Endodermal cell (in vitro differentiated cells): ENCODE measurements around the gene DENND4A. TPM values are rescaled to one million over a fixed set of nuclear protein-coding genes. Genes with fewer than 3 reads are reported as not detected.

Experiments used
- DNase-seq: peaks from one replicate; pipeline ENCODE4 v3.0.0-alpha.2; 2017
- H3K27ac ChIP-seq: 2 replicates; pipeline ENCODE4 v1.5.1; 2013; ENCODE audit warnings: mild to moderate bottlenecking, low read depth, low read length, moderate library complexity
- H3K27me3 ChIP-seq: 2 replicates; pipeline ENCODE4 v1.6.1; 2013; ENCODE audit warnings: mild to moderate bottlenecking, low read length, moderate library complexity; ENCODE audit not compliant: insufficient read depth, control insufficient read depth, poor library complexity, severe bottlenecking
- H3K36me3 ChIP-seq: 2 replicates; pipeline ENCODE4 v1.7.0; 2013; ENCODE audit warnings: mild to moderate bottlenecking, low read length, moderate library complexity; ENCODE audit not compliant: control insufficient read depth, insufficient read depth
- H3K4me1 ChIP-seq: one replicate; pipeline ENCODE4 v1.7.0; 2013; ENCODE audit warnings: low read length; ENCODE audit not compliant: control insufficient read depth, insufficient read depth
- H3K4me3 ChIP-seq: 2 replicates; pipeline ENCODE4 v1.5.1; 2013; ENCODE audit warnings: mild to moderate bottlenecking, low read length, moderate library complexity
- H3K9ac ChIP-seq: 2 replicates; pipeline ENCODE4 v1.6.1; 2013; ENCODE audit warnings: mild to moderate bottlenecking, low read length, moderate library complexity; ENCODE audit not compliant: poor library complexity, severe bottlenecking; ENCODE audit errors: extremely low read depth
- H3K9me3 ChIP-seq: 2 replicates; pipeline ENCODE4 v1.6.1; 2013; ENCODE audit warnings: mild to moderate bottlenecking, low read length, moderate library complexity; ENCODE audit not compliant: control insufficient read depth
- H3K27ac Mint-ChIP-seq: 2 replicates; pipeline ENCODE4 v1.8.0; 2020; ENCODE audit warnings: mixed read lengths
- H3K27me3 Mint-ChIP-seq: 2 replicates; pipeline ENCODE4 v1.8.0; 2021; ENCODE audit warnings: mild to moderate bottlenecking, mixed read lengths; ENCODE audit not compliant: insufficient read depth
- H3K36me3 Mint-ChIP-seq: 2 replicates; pipeline ENCODE4 v1.8.0; 2020; ENCODE audit warnings: low read depth, mixed read lengths
- H3K4me1 Mint-ChIP-seq: 2 replicates; pipeline ENCODE4 v1.8.0; 2020; ENCODE audit warnings: mixed read lengths
- H3K4me3 Mint-ChIP-seq: 2 replicates; pipeline ENCODE4 v1.8.0; 2020; ENCODE audit warnings: mild to moderate bottlenecking, moderate library complexity, mixed read lengths
- H3K9me3 Mint-ChIP-seq: 2 replicates; pipeline ENCODE4 v1.8.0; 2020; ENCODE audit warnings: mild to moderate bottlenecking, mixed read lengths
- WGBS, 2 experiments: methylation state at CpG; one replicate each; pipeline versions ENCODE4 v1.1.5 to v1.1.7; 2013; ENCODE audit warnings: missing lambda C conversion rate in 2 of 2, mixed read lengths in 1 of 2; ENCODE audit not compliant: insufficient coverage in 1 of 2, insufficient read length in 1 of 2; 5-methylcytosine and 5-hydroxymethylcytosine counted together
- total RNA-seq, 2 donors: library from RNA; stranded (reverse); fragmentation: NEBNext Ultra II Directional in 1 of 2; extraction: Animal tissue kit (Norgen Biotek cat#: 25700) in 1 of 2; gene quantifications; 2 replicates in 1 of 2; 3 replicates in 1 of 2; pipeline ENCODE4 v1.2.1, GENCODE V29; 2021
- TF ChIP-seq, protein P1 (sequence below): fragments of 200-600 bp; sonication (generic); conservative IDR thresholded peaks from 2 replicates; pipeline ENCODE4 v1.5.0; 2021; ENCODE audit warnings: antibody characterized with exemption, mild to moderate bottlenecking

DENND4A gene
- total RNA-seq, 2 donors from 2014 or later, result 7.3 to 9.8 TPM

DNA sequence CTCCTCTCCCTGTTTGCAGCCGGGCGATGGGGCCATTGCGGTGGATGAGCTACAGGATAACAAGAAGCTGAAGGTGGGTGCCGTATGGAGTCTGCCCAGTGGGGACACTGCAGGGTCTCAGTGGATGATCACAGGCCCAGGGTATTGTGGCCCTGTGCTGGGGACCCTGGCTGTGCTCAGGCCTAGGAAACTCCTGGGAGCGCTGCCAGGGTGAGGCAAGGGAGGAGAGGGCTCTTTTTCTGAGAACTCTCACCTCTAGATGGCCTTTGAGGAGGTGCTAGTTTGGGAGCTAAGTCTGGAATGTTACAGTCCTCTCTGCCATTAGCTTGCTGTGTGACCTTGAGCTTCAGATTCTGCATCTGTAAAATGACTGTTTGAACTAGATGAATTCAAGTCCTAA, 154.0 kb downstream of the DENND4A start:
- TF ChIP-seq, protein P1, sequence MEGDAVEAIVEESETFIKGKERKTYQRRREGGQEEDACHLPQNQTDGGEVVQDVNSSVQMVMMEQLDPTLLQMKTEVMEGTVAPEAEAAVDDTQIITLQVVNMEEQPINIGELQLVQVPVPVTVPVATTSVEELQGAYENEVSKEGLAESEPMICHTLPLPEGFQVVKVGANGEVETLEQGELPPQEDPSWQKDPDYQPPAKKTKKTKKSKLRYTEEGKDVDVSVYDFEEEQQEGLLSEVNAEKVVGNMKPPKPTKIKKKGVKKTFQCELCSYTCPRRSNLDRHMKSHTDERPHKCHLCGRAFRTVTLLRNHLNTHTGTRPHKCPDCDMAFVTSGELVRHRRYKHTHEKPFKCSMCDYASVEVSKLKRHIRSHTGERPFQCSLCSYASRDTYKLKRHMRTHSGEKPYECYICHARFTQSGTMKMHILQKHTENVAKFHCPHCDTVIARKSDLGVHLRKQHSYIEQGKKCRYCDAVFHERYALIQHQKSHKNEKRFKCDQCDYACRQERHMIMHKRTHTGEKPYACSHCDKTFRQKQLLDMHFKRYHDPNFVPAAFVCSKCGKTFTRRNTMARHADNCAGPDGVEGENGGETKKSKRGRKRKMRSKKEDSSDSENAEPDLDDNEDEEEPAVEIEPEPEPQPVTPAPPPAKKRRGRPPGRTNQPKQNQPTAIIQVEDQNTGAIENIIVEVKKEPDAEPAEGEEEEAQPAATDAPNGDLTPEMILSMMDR, result no peak
- Mint-ChIP-seq H3K4me3 (no peak overlapping the region), H3K27ac (peak overlapping the region; percentile 10), H3K9me3 (no peaks in the 10 kb centered on the region), H3K36me3 (no peaks in the 10 kb centered on the region), H3K27me3 (peaks cover 8% of the 10 kb centered on the region), H3K4me1 (peaks cover 24% of the 10 kb centered on the region)
- Histone ChIP-seq H3K27me3 (no peaks in the 10 kb centered on the region), H3K4me1 (peaks cover 9% of the 10 kb centered on the region), H3K27ac (no peak overlapping the region), H3K36me3 (no peaks in the 10 kb centered on the region), H3K9me3 (no peaks in the 10 kb centered on the region), H3K9ac (no peak overlapping the region), H3K4me3 (no peak overlapping the region)
- peak; percentile 67 for DNase-seq
- 76 to 87% methylated on average over 3 to 5 of the region's 5 CpGs for WGBS, 2 experiments

DNA sequence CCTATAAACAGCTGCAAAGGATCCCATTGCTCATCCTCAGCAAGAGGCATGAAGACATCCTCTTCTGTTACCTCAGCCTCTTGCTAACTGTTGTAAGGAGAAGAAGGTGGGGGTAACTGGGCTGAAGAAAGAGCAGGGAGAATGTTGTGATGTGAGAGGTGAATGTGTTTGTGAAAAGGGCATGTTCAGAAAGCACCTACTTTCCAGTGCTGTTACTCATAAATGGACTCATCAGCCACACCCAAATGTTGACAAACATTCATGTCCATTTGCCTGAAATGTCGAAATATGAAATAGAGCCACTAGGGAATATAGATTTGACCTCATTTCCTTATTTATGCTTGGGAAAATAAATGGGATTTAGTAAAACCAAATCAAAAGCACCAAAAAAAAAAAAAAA, 157.7 kb downstream of the DENND4A start:
- no peak overlapping the region for H3K9ac ChIP-seq
- no peak for DNase-seq
- Mint-ChIP-seq H3K9me3 (no peaks in the 10 kb centered on the region), H3K27ac (no peak overlapping the region), H3K27me3 (peaks cover 13% of the 10 kb centered on the region), H3K4me1 (peaks cover 36% of the 10 kb centered on the region), H3K4me3 (no peak overlapping the region), H3K36me3 (no peaks in the 10 kb centered on the region)
- no peaks in the 10 kb centered on the region for H3K36me3 ChIP-seq
- TF ChIP-seq, protein P1, result no peak
- no peak overlapping the region for H3K4me3 ChIP-seq
- H3K9me3 ChIP-seq, result no peaks in the 10 kb centered on the region
- 100% methylated on average over 1 of the region's 1 CpG; no CpG with 5 or more reads in 1 of the 2 experiments for WGBS, 2 experiments
- H3K27me3 ChIP-seq, result peaks cover 7% of the 10 kb centered on the region
- H3K4me1 ChIP-seq, result peaks cover 8% of the 10 kb centered on the region
- no peak overlapping the region for H3K27ac ChIP-seq

DNA sequence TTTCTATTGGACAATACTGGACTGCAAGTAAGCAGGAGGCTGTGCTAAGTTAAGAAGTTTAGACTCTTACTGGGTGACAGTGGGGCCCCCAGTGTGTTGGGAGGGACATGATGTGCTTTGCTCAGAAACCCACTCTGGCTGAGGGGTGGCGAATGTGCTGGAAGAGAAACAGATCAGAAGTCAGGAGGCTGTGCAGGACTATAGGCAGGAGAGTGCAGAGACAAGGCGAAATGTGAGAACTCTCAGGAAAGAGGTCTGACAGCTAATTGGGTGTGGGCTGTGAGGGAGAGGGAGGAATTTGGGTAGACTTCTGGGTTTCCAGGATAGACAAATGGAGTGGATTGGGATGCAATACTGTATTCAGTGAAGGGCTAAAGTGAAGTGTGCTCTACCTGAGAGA, 158.3 kb downstream of the DENND4A start:
- Histone ChIP-seq H3K4me1 (peaks cover 8% of the 10 kb centered on the region), H3K9ac (no peak overlapping the region), H3K9me3 (no peaks in the 10 kb centered on the region), H3K27ac (no peak overlapping the region), H3K27me3 (peaks cover 7% of the 10 kb centered on the region), H3K4me3 (no peak overlapping the region), H3K36me3 (no peaks in the 10 kb centered on the region)
- 83 to 90% methylated on average over 2 of the region's 2 CpGs for WGBS, 2 experiments
- Mint-ChIP-seq H3K9me3 (no peaks in the 10 kb centered on the region), H3K36me3 (no peaks in the 10 kb centered on the region), H3K27me3 (peaks cover 13% of the 10 kb centered on the region), H3K4me1 (peaks cover 33% of the 10 kb centered on the region), H3K27ac (no peak overlapping the region), H3K4me3 (no peak overlapping the region)
- TF ChIP-seq, protein P1, result no peak
- no peak for DNase-seq
